H4 (cell line): ENCODE data around the gene COL3A1. TPM values are rescaled to one million over a fixed set of nuclear protein-coding genes. Genes with fewer than 3 reads are reported as not detected.

Source experiments
- DNase-seq: peaks from one replicate; pipeline ENCODE4 v3.0.0-alpha.2; 2015; ENCODE audit warnings: low spot score
- total RNA-seq: library from RNA; depleted of rRNA; stranded (reverse); fragments of >200 nt; shearing (Covaris generic); gene quantifications from 2 replicates; pipeline ENCODE4 v1.2.3, GENCODE V29; 2014; rRNA removed

Gene COL3A1
- total RNA-seq, result 70.4 and 74.5 TPM in 2 replicates

GRCh38 chr2:188974164-188974563, at the start of gene COL3A1:
Gene COL3A1 (plus strand): TSS chr2:188974373. CDS start chr2:188974490, 117 bp downstream.
- peak; percentile 6 for DNase-seq

GRCh38 chr2:188928643-188929042, 45.5 kb upstream of the COL3A1 start:
- no peak for DNase-seq

GRCh38 chr2:188931361-188931760, 42.8 kb upstream of the COL3A1 start:
- no peak for DNase-seq

- DNase-seq, result no peak
Measured at GRCh38 chr2:188937228-188938220, 36.6 kb upstream of the COL3A1 start.

- no peak for DNase-seq
Measured at GRCh38 chr2:188940171-188940570, 34.0 kb upstream of the COL3A1 start.

GRCh38 chr2:188944442-188944841, 29.7 kb upstream of the COL3A1 start:
- no peak for DNase-seq

- DNase-seq, result no peak
Measured at GRCh38 chr2:188949046-188949818, 24.9 kb upstream of the COL3A1 start.

GRCh38 chr2:188952901-188953300, 21.3 kb upstream of the COL3A1 start:
- DNase-seq, result no peak

GRCh38 chr2:188956290-188956689, 17.9 kb upstream of the COL3A1 start:
- no peak for DNase-seq

GRCh38 chr2:188956961-188957360, 17.2 kb upstream of the COL3A1 start:
- DNase-seq, result no peak

- DNase-seq, result no peak
Measured at GRCh38 chr2:188957646-188958045, 16.5 kb upstream of the COL3A1 start.

GRCh38 chr2:188963741-188964140, 10.4 kb upstream of the COL3A1 start:
- no peak for DNase-seq

GRCh38 chr2:188964976-188965546, 9.1 kb upstream of the COL3A1 start:
- no peak for DNase-seq

GRCh38 chr2:188965563-188965962, 8.6 kb upstream of the COL3A1 start:
- no peak for DNase-seq

GRCh38 chr2:188966079-188966571, 8.0 kb upstream of the COL3A1 start:
- DNase-seq, result no peak

- no peak for DNase-seq
Measured at GRCh38 chr2:188966728-188967440, 7.3 kb upstream of the COL3A1 start.

- no peak for DNase-seq
Measured at GRCh38 chr2:188969236-188969635, 4.9 kb upstream of the COL3A1 start.

- DNase-seq, result no peak
Measured at GRCh38 chr2:188969651-188970050, 4.5 kb upstream of the COL3A1 start.

- DNase-seq, result no peak
Measured at GRCh38 chr2:188970211-188970610, 4.0 kb upstream of the COL3A1 start.

- DNase-seq, result no peak
Measured at GRCh38 chr2:188971432-188971861, 2.7 kb upstream of the COL3A1 start.

GRCh38 chr2:188973641-188974040, 532 bp upstream of the COL3A1 start:
- no peak for DNase-seq
